Measurements from ENCODE around the gene HCFC1. TPM values are rescaled to one million over a fixed set of nuclear protein-coding genes. Genes with fewer than 3 reads are reported as not detected.

HCFC1 gene
- polyA plus RNA-seq, 1 of the 3 experiments (the other 2 are of a cell fraction), result 9.5 TPM

DNA sequence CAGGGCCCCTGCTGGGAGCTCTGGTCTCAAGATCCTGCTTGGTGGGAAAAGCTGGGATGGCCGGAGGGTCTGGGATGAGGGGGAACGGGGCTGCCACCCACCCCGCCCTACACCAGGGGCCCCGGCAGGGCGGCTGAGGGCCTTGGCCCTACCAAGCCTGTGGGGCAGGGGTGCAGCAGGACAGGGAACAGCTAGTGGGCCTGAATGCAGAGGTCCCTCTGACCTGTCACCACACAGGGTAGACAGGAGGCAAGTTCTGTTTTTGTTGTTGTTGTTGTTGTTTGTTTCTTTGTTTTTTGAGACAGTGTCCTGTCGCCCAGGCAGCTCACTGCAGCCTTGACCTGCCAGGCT, 26.8 kb downstream of the HCFC1 start (continued):
- TF ChIP-seq, protein P1, sequence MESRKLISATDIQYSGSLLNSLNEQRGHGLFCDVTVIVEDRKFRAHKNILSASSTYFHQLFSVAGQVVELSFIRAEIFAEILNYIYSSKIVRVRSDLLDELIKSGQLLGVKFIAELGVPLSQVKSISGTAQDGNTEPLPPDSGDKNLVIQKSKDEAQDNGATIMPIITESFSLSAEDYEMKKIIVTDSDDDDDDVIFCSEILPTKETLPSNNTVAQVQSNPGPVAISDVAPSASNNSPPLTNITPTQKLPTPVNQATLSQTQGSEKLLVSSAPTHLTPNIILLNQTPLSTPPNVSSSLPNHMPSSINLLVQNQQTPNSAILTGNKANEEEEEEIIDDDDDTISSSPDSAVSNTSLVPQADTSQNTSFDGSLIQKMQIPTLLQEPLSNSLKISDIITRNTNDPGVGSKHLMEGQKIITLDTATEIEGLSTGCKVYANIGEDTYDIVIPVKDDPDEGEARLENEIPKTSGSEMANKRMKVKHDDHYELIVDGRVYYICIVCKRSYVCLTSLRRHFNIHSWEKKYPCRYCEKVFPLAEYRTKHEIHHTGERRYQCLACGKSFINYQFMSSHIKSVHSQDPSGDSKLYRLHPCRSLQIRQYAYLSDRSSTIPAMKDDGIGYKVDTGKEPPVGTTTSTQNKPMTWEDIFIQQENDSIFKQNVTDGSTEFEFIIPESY (IDR thresholded peaks at IDR 0.05; ENCODE audit: borderline replicate concordance, low read depth), result no peak
- TF ChIP-seq FOXJ3 (CRISPR knock-in tag; IDR thresholded peaks at IDR 0.05), result no peak
- TF ChIP-seq JUND (IDR thresholded peaks at IDR 0.05), result no peak
- no peak for TF ChIP-seq EP300 (IDR thresholded peaks at IDR 0.05; ENCODE audit: borderline replicate concordance in 1 of 2, low read depth in 1 of 2, low read length in 1 of 2)
- TF ChIP-seq RCOR1 (IDR thresholded peaks at IDR 0.05; ENCODE audit: low read length), result no peak
- TF ChIP-seq RFX5 (IDR thresholded peaks at IDR 0.05; ENCODE audit: low read length), result no peak
- TF ChIP-seq, protein P2, sequence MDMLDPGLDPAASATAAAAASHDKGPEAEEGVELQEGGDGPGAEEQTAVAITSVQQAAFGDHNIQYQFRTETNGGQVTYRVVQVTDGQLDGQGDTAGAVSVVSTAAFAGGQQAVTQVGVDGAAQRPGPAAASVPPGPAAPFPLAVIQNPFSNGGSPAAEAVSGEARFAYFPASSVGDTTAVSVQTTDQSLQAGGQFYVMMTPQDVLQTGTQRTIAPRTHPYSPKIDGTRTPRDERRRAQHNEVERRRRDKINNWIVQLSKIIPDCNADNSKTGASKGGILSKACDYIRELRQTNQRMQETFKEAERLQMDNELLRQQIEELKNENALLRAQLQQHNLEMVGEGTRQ (IDR thresholded peaks at IDR 0.05; ENCODE audit: borderline replicate concordance, low read depth, low read length), result no peak
- TF ChIP-seq, protein P3, sequence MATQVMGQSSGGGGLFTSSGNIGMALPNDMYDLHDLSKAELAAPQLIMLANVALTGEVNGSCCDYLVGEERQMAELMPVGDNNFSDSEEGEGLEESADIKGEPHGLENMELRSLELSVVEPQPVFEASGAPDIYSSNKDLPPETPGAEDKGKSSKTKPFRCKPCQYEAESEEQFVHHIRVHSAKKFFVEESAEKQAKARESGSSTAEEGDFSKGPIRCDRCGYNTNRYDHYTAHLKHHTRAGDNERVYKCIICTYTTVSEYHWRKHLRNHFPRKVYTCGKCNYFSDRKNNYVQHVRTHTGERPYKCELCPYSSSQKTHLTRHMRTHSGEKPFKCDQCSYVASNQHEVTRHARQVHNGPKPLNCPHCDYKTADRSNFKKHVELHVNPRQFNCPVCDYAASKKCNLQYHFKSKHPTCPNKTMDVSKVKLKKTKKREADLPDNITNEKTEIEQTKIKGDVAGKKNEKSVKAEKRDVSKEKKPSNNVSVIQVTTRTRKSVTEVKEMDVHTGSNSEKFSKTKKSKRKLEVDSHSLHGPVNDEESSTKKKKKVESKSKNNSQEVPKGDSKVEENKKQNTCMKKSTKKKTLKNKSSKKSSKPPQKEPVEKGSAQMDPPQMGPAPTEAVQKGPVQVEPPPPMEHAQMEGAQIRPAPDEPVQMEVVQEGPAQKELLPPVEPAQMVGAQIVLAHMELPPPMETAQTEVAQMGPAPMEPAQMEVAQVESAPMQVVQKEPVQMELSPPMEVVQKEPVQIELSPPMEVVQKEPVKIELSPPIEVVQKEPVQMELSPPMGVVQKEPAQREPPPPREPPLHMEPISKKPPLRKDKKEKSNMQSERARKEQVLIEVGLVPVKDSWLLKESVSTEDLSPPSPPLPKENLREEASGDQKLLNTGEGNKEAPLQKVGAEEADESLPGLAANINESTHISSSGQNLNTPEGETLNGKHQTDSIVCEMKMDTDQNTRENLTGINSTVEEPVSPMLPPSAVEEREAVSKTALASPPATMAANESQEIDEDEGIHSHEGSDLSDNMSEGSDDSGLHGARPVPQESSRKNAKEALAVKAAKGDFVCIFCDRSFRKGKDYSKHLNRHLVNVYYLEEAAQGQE (IDR thresholded peaks at IDR 0.05; ENCODE audit: low read depth, low read length), result no peak

GRCh38 chrX:153944140-153944799, 27.3 kb downstream of the HCFC1 start, which contains the start of gene RENBP:
TSS of gene RENBP (minus strand) at chrX:153944643. CDS start at chrX:153944610, 33 bp downstream.
- Histone ChIP-seq H3K4me2 (no peak within 1 kb of the TSS), H3K9ac (no peak within 1 kb of the TSS)
- POLR2A ChIA-PET, result interaction anchor here (1.2 kb wide), 1 partner anchor 17 kb away, joined by 9 read pairs; no protein-coding TSS in a partner anchor
- no peak for TF ChIP-seq USF1 (IDR thresholded peaks at IDR 0.05; ENCODE audit: borderline replicate concordance, low read depth)
- TF ChIP-seq, protein P4, sequence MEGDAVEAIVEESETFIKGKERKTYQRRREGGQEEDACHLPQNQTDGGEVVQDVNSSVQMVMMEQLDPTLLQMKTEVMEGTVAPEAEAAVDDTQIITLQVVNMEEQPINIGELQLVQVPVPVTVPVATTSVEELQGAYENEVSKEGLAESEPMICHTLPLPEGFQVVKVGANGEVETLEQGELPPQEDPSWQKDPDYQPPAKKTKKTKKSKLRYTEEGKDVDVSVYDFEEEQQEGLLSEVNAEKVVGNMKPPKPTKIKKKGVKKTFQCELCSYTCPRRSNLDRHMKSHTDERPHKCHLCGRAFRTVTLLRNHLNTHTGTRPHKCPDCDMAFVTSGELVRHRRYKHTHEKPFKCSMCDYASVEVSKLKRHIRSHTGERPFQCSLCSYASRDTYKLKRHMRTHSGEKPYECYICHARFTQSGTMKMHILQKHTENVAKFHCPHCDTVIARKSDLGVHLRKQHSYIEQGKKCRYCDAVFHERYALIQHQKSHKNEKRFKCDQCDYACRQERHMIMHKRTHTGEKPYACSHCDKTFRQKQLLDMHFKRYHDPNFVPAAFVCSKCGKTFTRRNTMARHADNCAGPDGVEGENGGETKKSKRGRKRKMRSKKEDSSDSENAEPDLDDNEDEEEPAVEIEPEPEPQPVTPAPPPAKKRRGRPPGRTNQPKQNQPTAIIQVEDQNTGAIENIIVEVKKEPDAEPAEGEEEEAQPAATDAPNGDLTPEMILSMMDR (IDR thresholded peaks at IDR 0.05), result no peak
- TF ChIP-seq POLR2AphosphoS5 (IDR thresholded peaks at IDR 0.05; ENCODE audit: low read depth, low read length), result no peak
- no peak for TF ChIP-seq TEAD4 (IDR thresholded peaks at IDR 0.05; ENCODE audit: borderline replicate concordance, insufficient read depth)
- no peak for TF ChIP-seq RCOR1 (IDR thresholded peaks at IDR 0.05; ENCODE audit: low read length)
- no peak for TF ChIP-seq RXRA (IDR thresholded peaks at IDR 0.05; ENCODE audit: borderline replicate concordance, low read depth)
- no peak for TF ChIP-seq GATA2 (CRISPR knock-in tag; IDR thresholded peaks at IDR 0.05)
- TF ChIP-seq, protein P1 (IDR thresholded peaks at IDR 0.05; ENCODE audit: borderline replicate concordance, low read depth), result no peak
- no peak for TF ChIP-seq JUND (IDR thresholded peaks at IDR 0.05)
- no peak for TF ChIP-seq FOSL2 (IDR thresholded peaks at IDR 0.05; ENCODE audit: borderline replicate concordance, low read depth)
- TF ChIP-seq, protein P2 (IDR thresholded peaks at IDR 0.05; ENCODE audit: borderline replicate concordance, low read depth, low read length), result no peak

More at GRCh38 chrX:153944140-153944799, 27.3 kb downstream of the HCFC1 start, which contains the start of gene RENBP:
- H3K4me3 ChIP-seq (ENCODE audit: low read depth in 2 of 2, low read length in 1 of 2), result peak within 1 kb of the TSS in 1 of 2 experiments; percentile 21; a peak in 1 of 4 replicates
- peak; percentile 70 for DNase-seq
- no peaks in the 10 kb centered on the region for H3K9me3 ChIP-seq
- peaks cover 17% of the 10 kb centered on the region for H3F3A ChIP-seq (replicated peaks; ENCODE audit: insufficient read depth)
- H3K27ac ChIP-seq (ENCODE audit: low read depth in 2 of 2, low read length in 1 of 2), result no peak within 1 kb of the TSS
- H3K27me3 ChIP-seq (ENCODE audit: insufficient read depth), result no peaks in the 10 kb centered on the region
- no peak within 1 kb of the TSS for H2AFZ ChIP-seq (ENCODE audit: low read depth)
- H3K36me3 ChIP-seq (replicated peaks in 1 of 2; ENCODE audit: control insufficient read depth in 1 of 2, insufficient read depth in 2 of 2, low read length in 1 of 2), result peaks cover 0 to 19% of the 10 kb centered on the region in 2 experiments
- H3K79me2 ChIP-seq (ENCODE audit: insufficient read depth), result no peaks in the 10 kb centered on the region
- CTCF ChIA-PET, result interaction anchor here (1.1 to 11.8 kb wide), 5 partner anchors 8 to 180 kb away, joined by 3 to 271 read pairs (median 134); partner anchors contain the start of genes ARHGAP4, HCFC1, NAA10 and PLXNB3
- WGBS (ENCODE audit: low lambda C conversion rate), result 8% methylated on average over 2 of the region's 31 CpGs
- H4K20me1 ChIP-seq (ENCODE audit: insufficient read depth), result 0 out of 2 replicates have a peak, but pooled peaks cover 9% of the 10 kb centered on the region
- H3K9me2 ChIP-seq, result no peaks in the 10 kb centered on the region
- peaks cover 0 to 2% of the 10 kb centered on the region in 2 experiments; a peak in 1 of 4 replicates for H3K4me1 ChIP-seq (ENCODE audit: control insufficient read depth in 1 of 2, insufficient read depth in 2 of 2, low read depth in 1 of 2, low read length in 1 of 2)
